Measurements from ENCODE around the gene TMEM176A.
A peak's percentile ranks its signal among the peaks of the same experiment; 100 is the strongest.

The TMEM176A gene

GRCh38 chr7:150766334-150766709, 34.2 kb upstream of the TMEM176A start:
- TF ChIP-seq TAF1 (IDR thresholded peaks at IDR 0.05; ENCODE audit: low read depth) (no peak), EGR1 (IDR thresholded peaks at IDR 0.05) (no peak), FOXM1 (IDR thresholded peaks at IDR 0.05; ENCODE audit: borderline replicate concordance, low read depth) (no peak), YY1 (IDR thresholded peaks at IDR 0.05; ENCODE audit: low read depth) (no peak), TEAD4 (IDR thresholded peaks at IDR 0.05) (no peak), TCF12 (IDR thresholded peaks at IDR 0.05; ENCODE audit: low read depth) (no peak), CEBPB (IDR thresholded peaks at IDR 0.05) (no peak), ZBTB7A (IDR thresholded peaks at IDR 0.05; ENCODE audit: low read depth) (no peak), RAD21 (IDR thresholded peaks at IDR 0.05; ENCODE audit: low read depth) (no peak), EP300 (IDR thresholded peaks at IDR 0.05; ENCODE audit: borderline replicate concordance) (no peak), CREB1 (IDR thresholded peaks at IDR 0.05; ENCODE audit: low read depth) (no peak), NFIC (IDR thresholded peaks at IDR 0.05) (no peak)
- TF ChIP-seq, protein P1, sequence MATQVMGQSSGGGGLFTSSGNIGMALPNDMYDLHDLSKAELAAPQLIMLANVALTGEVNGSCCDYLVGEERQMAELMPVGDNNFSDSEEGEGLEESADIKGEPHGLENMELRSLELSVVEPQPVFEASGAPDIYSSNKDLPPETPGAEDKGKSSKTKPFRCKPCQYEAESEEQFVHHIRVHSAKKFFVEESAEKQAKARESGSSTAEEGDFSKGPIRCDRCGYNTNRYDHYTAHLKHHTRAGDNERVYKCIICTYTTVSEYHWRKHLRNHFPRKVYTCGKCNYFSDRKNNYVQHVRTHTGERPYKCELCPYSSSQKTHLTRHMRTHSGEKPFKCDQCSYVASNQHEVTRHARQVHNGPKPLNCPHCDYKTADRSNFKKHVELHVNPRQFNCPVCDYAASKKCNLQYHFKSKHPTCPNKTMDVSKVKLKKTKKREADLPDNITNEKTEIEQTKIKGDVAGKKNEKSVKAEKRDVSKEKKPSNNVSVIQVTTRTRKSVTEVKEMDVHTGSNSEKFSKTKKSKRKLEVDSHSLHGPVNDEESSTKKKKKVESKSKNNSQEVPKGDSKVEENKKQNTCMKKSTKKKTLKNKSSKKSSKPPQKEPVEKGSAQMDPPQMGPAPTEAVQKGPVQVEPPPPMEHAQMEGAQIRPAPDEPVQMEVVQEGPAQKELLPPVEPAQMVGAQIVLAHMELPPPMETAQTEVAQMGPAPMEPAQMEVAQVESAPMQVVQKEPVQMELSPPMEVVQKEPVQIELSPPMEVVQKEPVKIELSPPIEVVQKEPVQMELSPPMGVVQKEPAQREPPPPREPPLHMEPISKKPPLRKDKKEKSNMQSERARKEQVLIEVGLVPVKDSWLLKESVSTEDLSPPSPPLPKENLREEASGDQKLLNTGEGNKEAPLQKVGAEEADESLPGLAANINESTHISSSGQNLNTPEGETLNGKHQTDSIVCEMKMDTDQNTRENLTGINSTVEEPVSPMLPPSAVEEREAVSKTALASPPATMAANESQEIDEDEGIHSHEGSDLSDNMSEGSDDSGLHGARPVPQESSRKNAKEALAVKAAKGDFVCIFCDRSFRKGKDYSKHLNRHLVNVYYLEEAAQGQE (IDR thresholded peaks at IDR 0.05; ENCODE audit: low read depth): no peak
- TF ChIP-seq, protein P2, sequence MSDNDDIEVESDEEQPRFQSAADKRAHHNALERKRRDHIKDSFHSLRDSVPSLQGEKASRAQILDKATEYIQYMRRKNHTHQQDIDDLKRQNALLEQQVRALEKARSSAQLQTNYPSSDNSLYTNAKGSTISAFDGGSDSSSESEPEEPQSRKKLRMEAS (IDR thresholded peaks at IDR 0.05): no peak
- TF ChIP-seq, protein P3, sequence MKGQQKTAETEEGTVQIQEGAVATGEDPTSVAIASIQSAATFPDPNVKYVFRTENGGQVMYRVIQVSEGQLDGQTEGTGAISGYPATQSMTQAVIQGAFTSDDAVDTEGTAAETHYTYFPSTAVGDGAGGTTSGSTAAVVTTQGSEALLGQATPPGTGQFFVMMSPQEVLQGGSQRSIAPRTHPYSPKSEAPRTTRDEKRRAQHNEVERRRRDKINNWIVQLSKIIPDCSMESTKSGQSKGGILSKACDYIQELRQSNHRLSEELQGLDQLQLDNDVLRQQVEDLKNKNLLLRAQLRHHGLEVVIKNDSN (IDR thresholded peaks at IDR 0.05): no peak

DNA sequence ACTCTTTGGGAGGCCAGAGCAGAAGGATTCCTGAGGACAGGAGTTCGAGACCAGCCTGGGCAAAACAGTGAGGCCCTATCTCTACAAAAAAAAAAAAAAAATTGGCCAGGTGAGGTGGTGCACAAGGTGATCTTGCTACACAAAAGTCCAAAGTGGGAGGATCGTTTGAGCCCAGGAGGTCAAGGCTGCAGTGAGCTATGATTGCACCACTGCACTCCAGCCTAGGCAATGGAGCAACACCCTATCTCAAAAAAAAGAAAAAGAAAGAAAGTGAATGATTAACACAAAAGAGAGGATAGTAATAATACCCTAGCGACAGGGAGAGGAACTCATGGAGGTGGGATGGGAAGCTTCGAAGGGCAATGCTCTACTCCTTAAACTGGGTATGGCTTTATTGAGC, 30.8 kb upstream of the TMEM176A start:
- TF ChIP-seq, protein P2 (IDR thresholded peaks at IDR 0.05): no peak
- TF ChIP-seq, protein P3 (IDR thresholded peaks at IDR 0.05): no peak
- TF ChIP-seq NFIC (IDR thresholded peaks at IDR 0.05): no peak
- no peak for TF ChIP-seq CEBPB (IDR thresholded peaks at IDR 0.05)
- TF ChIP-seq EGR1 (IDR thresholded peaks at IDR 0.05): no peak
- TF ChIP-seq ZBTB7A (IDR thresholded peaks at IDR 0.05; ENCODE audit: low read depth): no peak
- no peak for TF ChIP-seq TCF12 (IDR thresholded peaks at IDR 0.05; ENCODE audit: low read depth)
- TF ChIP-seq EP300 (IDR thresholded peaks at IDR 0.05; ENCODE audit: borderline replicate concordance): no peak
- TF ChIP-seq, protein P1 (IDR thresholded peaks at IDR 0.05; ENCODE audit: low read depth): no peak
- no peak for TF ChIP-seq TAF1 (IDR thresholded peaks at IDR 0.05; ENCODE audit: low read depth)
- no peak for TF ChIP-seq TEAD4 (IDR thresholded peaks at IDR 0.05)
- no peak for TF ChIP-seq YY1 (IDR thresholded peaks at IDR 0.05; ENCODE audit: low read depth)
- no peak for TF ChIP-seq FOXM1 (IDR thresholded peaks at IDR 0.05; ENCODE audit: borderline replicate concordance, low read depth)
- TF ChIP-seq RAD21 (IDR thresholded peaks at IDR 0.05; ENCODE audit: low read depth): no peak
- no peak for TF ChIP-seq CREB1 (IDR thresholded peaks at IDR 0.05; ENCODE audit: low read depth)

DNA sequence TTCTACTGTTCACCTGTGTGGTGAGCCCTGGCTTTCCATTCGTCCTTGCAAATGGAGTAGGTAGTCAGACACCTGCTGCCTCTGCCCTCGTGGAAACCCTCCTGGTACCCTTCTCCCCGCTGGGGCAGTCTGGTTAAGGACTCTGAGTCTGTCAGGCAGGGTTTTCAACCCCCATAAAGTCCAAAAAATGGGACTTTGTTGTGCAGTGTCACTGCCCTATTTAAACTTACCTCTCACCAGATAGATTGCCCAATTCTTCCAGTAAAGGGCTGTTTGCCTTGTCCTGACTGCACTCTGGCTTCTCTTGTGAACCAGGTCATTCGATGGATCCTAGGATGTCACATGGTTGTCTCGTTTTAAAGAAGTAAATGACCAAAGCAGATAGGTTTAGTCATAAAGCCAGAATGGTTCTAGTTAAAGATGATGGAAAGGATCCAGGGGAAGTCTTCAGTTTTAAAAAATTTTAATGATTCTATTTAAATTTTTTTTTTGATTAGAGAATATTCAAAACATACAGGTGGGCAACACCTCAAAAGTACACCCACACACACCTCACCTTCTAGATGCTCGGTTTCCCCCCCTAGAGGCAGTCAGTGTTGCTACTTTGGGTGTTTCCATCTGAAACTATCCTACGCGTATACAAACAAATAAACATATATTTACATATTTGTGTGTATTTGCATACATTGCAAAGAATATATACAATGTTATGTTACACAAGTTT, 22.4 kb upstream of the TMEM176A start:
- no peak for TF ChIP-seq NFIC (IDR thresholded peaks at IDR 0.05)
- TF ChIP-seq EGR1 (IDR thresholded peaks at IDR 0.05): no peak
- TF ChIP-seq YY1 (IDR thresholded peaks at IDR 0.05; ENCODE audit: low read depth): no peak

DNA sequence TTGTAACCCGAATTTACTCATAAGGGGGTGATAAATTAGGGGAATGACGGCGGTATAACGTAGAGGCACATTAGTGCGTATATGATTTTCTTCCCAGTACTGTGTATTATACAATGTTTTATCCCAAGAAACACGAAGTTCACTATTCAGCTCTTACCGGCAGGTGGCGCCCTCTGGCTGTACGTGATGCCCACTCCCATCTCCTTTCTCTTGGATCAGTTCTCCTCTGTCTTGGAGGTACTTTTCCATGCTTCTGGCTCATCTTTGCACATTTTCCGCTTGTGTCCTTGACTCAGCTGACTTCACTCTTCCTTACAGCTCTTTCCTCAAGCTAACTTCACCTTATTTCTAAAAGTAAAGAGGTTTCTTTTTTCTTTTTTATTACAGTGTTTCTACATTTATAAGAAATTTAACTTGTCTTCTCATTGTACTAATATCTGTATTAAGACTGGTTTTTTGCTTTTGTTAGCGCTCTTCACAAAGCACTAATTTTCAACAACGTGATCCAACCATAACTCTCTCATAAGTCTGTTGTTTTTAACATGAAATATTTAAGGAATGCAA, 21.7 kb upstream of the TMEM176A start:
- TF ChIP-seq EGR1 (IDR thresholded peaks at IDR 0.05): no peak
- TF ChIP-seq CEBPB (IDR thresholded peaks at IDR 0.05): no peak
- TF ChIP-seq, protein P2 (IDR thresholded peaks at IDR 0.05): no peak
- TF ChIP-seq RAD21 (IDR thresholded peaks at IDR 0.05; ENCODE audit: low read depth): peak; percentile 79

DNA sequence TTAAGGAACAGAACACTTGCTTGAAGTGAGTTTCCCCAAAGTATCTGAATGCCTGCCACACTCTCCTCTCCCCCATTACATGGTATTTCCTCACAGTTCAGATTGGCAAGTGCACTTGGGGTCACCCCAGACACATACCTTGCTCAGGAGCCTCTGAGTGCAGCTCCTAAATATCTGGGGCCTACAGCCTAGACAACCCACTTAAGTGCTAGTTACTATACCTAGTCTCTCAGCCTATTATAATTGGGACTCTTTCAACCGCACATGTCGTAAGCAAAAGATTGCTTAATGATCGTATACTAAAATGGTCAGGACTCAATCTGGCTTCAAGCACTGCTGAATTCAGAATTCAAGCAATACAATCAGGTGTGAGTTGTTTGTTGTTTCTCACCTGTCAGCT, 20.3 kb upstream of the TMEM176A start:
- TF ChIP-seq NFIC (IDR thresholded peaks at IDR 0.05): no peak
- no peak for TF ChIP-seq TCF12 (IDR thresholded peaks at IDR 0.05; ENCODE audit: low read depth)
- TF ChIP-seq YY1 (IDR thresholded peaks at IDR 0.05; ENCODE audit: low read depth): no peak
- no peak for TF ChIP-seq RAD21 (IDR thresholded peaks at IDR 0.05; ENCODE audit: low read depth)
- no peak for TF ChIP-seq ZBTB7A (IDR thresholded peaks at IDR 0.05; ENCODE audit: low read depth)
- no peak for TF ChIP-seq TAF1 (IDR thresholded peaks at IDR 0.05; ENCODE audit: low read depth)
- TF ChIP-seq EGR1 (IDR thresholded peaks at IDR 0.05): no peak
- no peak for TF ChIP-seq EP300 (IDR thresholded peaks at IDR 0.05; ENCODE audit: borderline replicate concordance)
- TF ChIP-seq CREB1 (IDR thresholded peaks at IDR 0.05; ENCODE audit: low read depth): no peak
- TF ChIP-seq, protein P3 (IDR thresholded peaks at IDR 0.05): no peak
- TF ChIP-seq, protein P1 (IDR thresholded peaks at IDR 0.05; ENCODE audit: low read depth): no peak
- TF ChIP-seq, protein P2 (IDR thresholded peaks at IDR 0.05): no peak
- TF ChIP-seq FOXM1 (IDR thresholded peaks at IDR 0.05; ENCODE audit: borderline replicate concordance, low read depth): no peak
- TF ChIP-seq TEAD4 (IDR thresholded peaks at IDR 0.05): no peak
- no peak for TF ChIP-seq CEBPB (IDR thresholded peaks at IDR 0.05)
